ENCODE results near the gene BDKRB2. TPM values are rescaled to one million over a fixed set of nuclear protein-coding genes. Genes with fewer than 3 reads are reported as not detected.

Gene BDKRB2
- total and polyA plus RNA-seq, 2 of the 8 experiments (the other 6 are each of a cell fraction or from before 2014, with no cell fraction given): 0.13 to 0.21 TPM

- TF ChIP-seq ATF2 (IDR thresholded peaks at IDR 0.05; ENCODE audit: low read length): no peak
Measured at GRCh38 chr14:96165493-96166436, 38.9 kb upstream of the BDKRB2 start (continued).

All from H1 (cell line).